Measurements from ENCODE around the gene TARS2. TPM values are rescaled to one million over a fixed set of nuclear protein-coding genes. Genes with fewer than 3 reads are reported as not detected.

Gene TARS2
- total RNA-seq, 6 experiments from 2014 or later = 16.1 to 32.1 (median 22.4) TPM

DNA sequence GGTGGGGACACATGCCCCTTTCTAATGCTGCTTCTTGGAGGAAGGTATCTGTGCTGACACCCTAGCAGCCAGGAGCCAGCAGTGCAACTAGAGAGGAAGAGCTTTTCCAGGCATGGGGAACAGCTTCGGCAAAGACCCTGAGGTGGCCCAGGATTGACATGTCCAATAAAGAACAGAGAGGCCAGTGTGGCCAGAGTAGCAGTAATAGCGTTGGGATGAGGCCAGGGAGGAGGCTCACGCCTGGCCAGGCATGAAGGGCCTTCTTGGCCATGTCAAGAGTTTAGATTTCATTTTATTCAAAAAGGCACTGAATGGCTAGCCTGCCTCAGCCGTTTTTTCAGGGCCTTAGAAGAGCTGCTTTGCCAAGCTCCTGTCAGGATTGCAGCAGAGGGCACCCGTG lies 45.6 kb downstream of the TARS2 start:
- intact Hi-C loops (cut with DNase I) = loop anchor here in 1 of 2 donors (10.0 kb wide), 1 partner anchor 68 kb away; no protein-coding TSS in a partner anchor
- Histone ChIP-seq H3K27ac (peak overlapping the region; percentile 63 to 76 (median 70)), H3K4me1 (peaks cover 0 to 23% (median 5%) of the 10 kb centered on the region in 4 donors), H3K4me3 (no peak overlapping the region), H3K27me3 (no peaks in the 10 kb centered on the region), H3K36me3 (no peaks in the 10 kb centered on the region), H3K9me3 (no peaks in the 10 kb centered on the region)
- TF ChIP-seq, protein P1, sequence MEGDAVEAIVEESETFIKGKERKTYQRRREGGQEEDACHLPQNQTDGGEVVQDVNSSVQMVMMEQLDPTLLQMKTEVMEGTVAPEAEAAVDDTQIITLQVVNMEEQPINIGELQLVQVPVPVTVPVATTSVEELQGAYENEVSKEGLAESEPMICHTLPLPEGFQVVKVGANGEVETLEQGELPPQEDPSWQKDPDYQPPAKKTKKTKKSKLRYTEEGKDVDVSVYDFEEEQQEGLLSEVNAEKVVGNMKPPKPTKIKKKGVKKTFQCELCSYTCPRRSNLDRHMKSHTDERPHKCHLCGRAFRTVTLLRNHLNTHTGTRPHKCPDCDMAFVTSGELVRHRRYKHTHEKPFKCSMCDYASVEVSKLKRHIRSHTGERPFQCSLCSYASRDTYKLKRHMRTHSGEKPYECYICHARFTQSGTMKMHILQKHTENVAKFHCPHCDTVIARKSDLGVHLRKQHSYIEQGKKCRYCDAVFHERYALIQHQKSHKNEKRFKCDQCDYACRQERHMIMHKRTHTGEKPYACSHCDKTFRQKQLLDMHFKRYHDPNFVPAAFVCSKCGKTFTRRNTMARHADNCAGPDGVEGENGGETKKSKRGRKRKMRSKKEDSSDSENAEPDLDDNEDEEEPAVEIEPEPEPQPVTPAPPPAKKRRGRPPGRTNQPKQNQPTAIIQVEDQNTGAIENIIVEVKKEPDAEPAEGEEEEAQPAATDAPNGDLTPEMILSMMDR (IDR thresholded peaks at IDR 0.05) = no peak
- no peak for TF ChIP-seq POLR2A (IDR thresholded peaks at IDR 0.05)
- peak in 2 of 4 donors; percentile 11 to 20 for ATAC-seq
- peak in 1 of 3 donors; percentile 41 for DNase-seq
- 18% methylated on average over 4 of the region's 5 CpGs for WGBS (ENCODE audit: insufficient coverage, low coverage, low lambda C conversion rate, missing lambda C conversion rate)

GRCh38 chr1:150534002-150534401 lies 46.8 kb downstream of the TARS2 start:
- intact Hi-C loops (cut with DNase I) = loop anchor here in 1 of 2 donors (10.0 kb wide), 1 partner anchor 69 kb away; no protein-coding TSS in a partner anchor
- Histone ChIP-seq H3K4me1 (peaks cover 0 to 19% (median 5%) of the 10 kb centered on the region in 4 donors), H3K4me3 (no peak overlapping the region), H3K9me3 (no peaks in the 10 kb centered on the region), H3K27ac (no peak overlapping the region), H3K36me3 (no peaks in the 10 kb centered on the region), H3K27me3 (no peaks in the 10 kb centered on the region)
- WGBS (ENCODE audit: insufficient coverage, low coverage, low lambda C conversion rate, missing lambda C conversion rate) = 100% methylated on average over 1 of the region's 6 CpGs
- DNase-seq (peak in 1 of 3 donors; percentile 42), ATAC-seq (no peak)
- TF ChIP-seq, protein P1 (IDR thresholded peaks at IDR 0.05) = no peak

DNA sequence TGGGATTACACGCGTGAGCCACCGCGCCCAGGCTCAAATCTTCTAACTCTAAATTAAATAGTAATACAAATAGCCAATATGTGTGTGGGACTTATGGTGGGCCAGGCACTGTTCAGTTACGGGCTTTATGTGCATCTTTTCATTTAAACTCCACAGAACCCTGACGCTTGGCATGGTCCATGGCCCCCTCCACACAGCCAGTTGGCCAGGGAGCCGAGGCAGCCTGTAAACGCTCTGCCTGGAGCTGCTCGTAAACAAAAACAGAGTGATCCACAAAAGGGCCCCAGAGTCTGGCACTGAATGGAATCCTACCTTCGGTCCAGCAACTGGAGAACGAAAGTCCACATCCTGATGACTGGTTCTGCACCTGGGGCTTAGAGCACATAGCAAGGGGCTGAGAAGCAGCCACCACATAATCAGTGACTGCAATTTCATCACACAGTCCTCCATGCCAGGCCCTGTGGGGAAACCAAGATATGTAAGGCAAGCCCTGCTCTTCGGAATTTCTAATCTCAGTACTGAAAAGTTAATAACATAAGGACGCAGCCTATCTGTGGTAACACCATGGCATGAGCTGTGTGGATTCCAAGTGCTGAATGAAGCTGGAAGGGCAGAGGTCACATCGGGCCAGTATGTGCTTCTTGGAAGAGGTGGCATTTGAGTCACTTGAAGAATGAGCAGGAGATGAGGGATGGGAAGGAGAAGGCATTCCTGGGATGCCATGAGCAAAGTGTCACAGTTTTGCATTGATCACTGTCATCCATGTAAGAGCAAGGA lies 48.5 kb downstream of the TARS2 start:
- no peaks in the 10 kb centered on the region for H3K36me3 ChIP-seq
- intact Hi-C loops (cut with DNase I) = loop anchor here in 1 of 2 donors (10.0 kb wide), 1 partner anchor 71 kb away; no protein-coding TSS in a partner anchor
- no peaks in the 10 kb centered on the region for H3K27me3 ChIP-seq
- ATAC-seq = no peak
- WGBS (ENCODE audit: insufficient coverage, low coverage, low lambda C conversion rate, missing lambda C conversion rate) = 93% methylated on average over 10 of the region's 14 CpGs
- H3K4me3 ChIP-seq = no peak overlapping the region
- H3K27ac ChIP-seq = no peak overlapping the region
- no peak for TF ChIP-seq POLR2A (IDR thresholded peaks at IDR 0.05)
- TF ChIP-seq, protein P1 (IDR thresholded peaks at IDR 0.05) = no peak
- no peaks in the 10 kb centered on the region for H3K9me3 ChIP-seq
- peaks cover 0 to 16% (median 5%) of the 10 kb centered on the region in 4 donors for H3K4me1 ChIP-seq
- DNase-seq = peak in 1 of 3 donors; percentile 14

DNA sequence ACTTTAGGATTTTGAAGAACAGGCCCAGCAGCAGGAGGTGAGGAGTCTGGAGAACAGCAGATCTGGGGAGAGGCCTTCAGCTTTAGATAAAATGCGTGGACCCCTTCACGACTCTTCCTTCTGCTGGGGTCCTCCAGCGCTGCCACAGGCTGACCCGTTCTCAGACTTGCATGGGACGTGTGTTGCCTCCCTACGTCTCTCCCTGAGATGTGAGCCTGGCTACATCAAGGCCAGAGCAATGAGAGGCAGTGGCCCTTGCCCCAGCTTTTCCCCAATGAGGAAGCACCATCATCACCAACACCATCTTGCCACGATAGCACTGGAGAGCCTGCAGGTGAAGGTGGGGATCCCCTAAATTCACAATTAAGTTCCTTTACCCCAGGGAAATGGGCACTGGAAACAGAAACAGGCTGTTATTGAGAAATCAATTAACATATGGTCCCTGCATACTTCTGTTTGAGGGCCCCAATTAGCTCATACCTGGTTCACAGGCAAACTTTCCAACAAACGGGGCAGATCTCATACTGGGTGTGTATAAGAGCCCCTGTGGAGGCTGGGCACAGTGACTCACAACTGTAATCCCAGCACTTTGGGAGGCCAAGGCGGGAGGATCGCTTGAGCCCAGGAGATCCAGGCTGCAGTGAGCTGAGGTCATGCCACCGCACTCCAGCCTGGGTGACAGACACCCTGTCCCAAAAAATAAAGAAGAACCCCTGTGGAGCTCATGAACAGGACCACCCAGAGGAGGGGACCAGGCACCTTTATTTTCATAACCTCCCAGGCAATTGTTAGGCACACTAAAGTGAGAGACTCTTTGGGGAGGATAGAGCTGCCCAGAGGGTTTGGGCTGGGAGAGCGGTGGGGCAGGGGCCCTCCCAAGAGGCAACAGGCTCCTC lies 49.9 kb downstream of the TARS2 start:
- H3K4me1 ChIP-seq = peaks cover 0 to 10% (median 5%) of the 10 kb centered on the region in 4 donors
- TF ChIP-seq, protein P1 (IDR thresholded peaks at IDR 0.05) = no peak
- no peak for TF ChIP-seq POLR2A (IDR thresholded peaks at IDR 0.05)
- no peaks in the 10 kb centered on the region for H3K27me3 ChIP-seq
- H3K4me3 ChIP-seq = no peak overlapping the region
- peak in 1 of 3 donors; percentile 15 for DNase-seq
- H3K36me3 ChIP-seq = no peaks in the 10 kb centered on the region
- ATAC-seq = no peak
- intact Hi-C loops (cut with DNase I) = loop anchor here in 1 of 2 donors (10.0 kb wide), 1 partner anchor 72 kb away; no protein-coding TSS in a partner anchor
- H3K9me3 ChIP-seq = no peaks in the 10 kb centered on the region
- H3K27ac ChIP-seq = no peak overlapping the region
- 82% methylated on average over 4 of the region's 12 CpGs for WGBS (ENCODE audit: insufficient coverage, low coverage, low lambda C conversion rate, missing lambda C conversion rate)
